ENCODE measurements around the gene RRP12.

DNA sequence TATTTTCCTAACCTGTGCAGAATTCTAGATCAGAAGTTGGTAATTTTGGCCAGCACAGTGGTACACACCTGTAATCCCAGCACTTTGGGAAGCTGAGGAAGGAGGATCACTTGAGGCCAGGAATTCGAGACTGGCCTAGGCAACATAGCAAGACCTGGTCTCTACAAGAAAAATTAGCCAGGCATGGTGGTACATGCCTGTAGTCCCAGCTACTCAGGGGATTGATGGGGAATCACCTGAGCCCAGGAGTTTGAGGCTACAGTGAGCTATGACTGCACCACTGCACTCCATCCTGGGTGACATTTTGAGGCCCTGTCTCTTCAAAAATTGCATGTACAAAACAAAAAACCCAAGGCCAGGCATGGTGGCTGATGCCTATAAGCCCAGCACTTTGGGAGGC lies 33.4 kb upstream of the RRP12 start:
- TF ChIP-seq, protein P1, sequence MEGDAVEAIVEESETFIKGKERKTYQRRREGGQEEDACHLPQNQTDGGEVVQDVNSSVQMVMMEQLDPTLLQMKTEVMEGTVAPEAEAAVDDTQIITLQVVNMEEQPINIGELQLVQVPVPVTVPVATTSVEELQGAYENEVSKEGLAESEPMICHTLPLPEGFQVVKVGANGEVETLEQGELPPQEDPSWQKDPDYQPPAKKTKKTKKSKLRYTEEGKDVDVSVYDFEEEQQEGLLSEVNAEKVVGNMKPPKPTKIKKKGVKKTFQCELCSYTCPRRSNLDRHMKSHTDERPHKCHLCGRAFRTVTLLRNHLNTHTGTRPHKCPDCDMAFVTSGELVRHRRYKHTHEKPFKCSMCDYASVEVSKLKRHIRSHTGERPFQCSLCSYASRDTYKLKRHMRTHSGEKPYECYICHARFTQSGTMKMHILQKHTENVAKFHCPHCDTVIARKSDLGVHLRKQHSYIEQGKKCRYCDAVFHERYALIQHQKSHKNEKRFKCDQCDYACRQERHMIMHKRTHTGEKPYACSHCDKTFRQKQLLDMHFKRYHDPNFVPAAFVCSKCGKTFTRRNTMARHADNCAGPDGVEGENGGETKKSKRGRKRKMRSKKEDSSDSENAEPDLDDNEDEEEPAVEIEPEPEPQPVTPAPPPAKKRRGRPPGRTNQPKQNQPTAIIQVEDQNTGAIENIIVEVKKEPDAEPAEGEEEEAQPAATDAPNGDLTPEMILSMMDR (IDR thresholded peaks at IDR 0.05), result no peak
- TF ChIP-seq POLR2A (IDR thresholded peaks at IDR 0.05), result no peak

Data from uterus (tissue), 2 donors.